Measurements from ENCODE around the gene ME1. TPM values are rescaled to one million over a fixed set of nuclear protein-coding genes. Genes with fewer than 3 reads are reported as not detected.

Gene ME1
- total and polyA plus RNA-seq, 7 experiments from 2014 or later, result 0.19 to 0.49 (median 0.29) TPM; not detected in 3

DNA sequence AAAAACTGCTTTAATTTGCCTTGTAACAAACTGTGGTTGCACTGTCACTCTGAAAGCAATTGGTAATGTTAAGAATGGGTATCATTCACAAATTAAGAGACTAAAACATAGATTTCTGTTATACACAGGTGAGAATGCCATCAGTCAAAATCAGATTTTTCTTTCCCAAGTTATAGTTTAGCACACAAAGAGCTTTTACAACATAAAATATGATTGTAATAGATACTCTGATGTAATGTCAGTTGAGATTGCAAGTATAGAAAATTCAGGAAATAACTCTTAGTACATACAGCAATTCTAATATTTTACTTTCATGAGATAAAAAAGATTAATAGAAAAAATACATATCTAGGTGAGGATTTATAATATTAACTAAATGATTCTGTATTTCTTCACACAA lies 2.3 kb upstream of the ME1 start:
- no peak overlapping the region for H3K4me3 ChIP-seq (ENCODE audit: low read length)
- no peak for DNase-seq
- Mint-ChIP-seq H3K36me3 (no peaks in the 10 kb centered on the region), H3K4me3 (no peak overlapping the region), H3K27me3 (peaks cover 30 to 49% (median 36%) of the 10 kb centered on the region in 5 donors), H3K27ac (no peak overlapping the region), H3K9me3 (peaks cover 0 to 5% (median 0%) of the 10 kb centered on the region in 11 donors), H3K4me1 (peaks cover 0 to 7% (median 0%) of the 10 kb centered on the region in 7 donors)
- no peak for ATAC-seq
- CTCF ChIA-PET, result no interaction called here
- no peaks in the 10 kb centered on the region for H3K4me1 ChIP-seq (ENCODE audit: control insufficient read depth in 2 of 2, insufficient read depth in 2 of 2, low read length in 2 of 2)
- H3K27me3 ChIP-seq (ENCODE audit: control insufficient read depth in 2 of 2, insufficient read depth in 2 of 2, low read length in 2 of 2), result no peaks in the 10 kb centered on the region
- H3K27ac ChIP-seq (ENCODE audit: low read depth, low read length), result no peak overlapping the region
- no peaks in the 10 kb centered on the region for H3K9me3 ChIP-seq (ENCODE audit: control insufficient read depth in 2 of 3, low read length in 3 of 3)
- intact Hi-C loops (cut with micrococcal nuclease), result no loop called here
- H3K36me3 ChIP-seq (ENCODE audit: control insufficient read depth in 2 of 3, insufficient read depth in 3 of 3, low read length in 3 of 3), result no peaks in the 10 kb centered on the region
- POLR2A ChIA-PET, result interaction anchor here (0.6 kb wide), 1 partner anchor 1345 kb away, joined by 3 read pairs; no protein-coding TSS in a partner anchor

DNA sequence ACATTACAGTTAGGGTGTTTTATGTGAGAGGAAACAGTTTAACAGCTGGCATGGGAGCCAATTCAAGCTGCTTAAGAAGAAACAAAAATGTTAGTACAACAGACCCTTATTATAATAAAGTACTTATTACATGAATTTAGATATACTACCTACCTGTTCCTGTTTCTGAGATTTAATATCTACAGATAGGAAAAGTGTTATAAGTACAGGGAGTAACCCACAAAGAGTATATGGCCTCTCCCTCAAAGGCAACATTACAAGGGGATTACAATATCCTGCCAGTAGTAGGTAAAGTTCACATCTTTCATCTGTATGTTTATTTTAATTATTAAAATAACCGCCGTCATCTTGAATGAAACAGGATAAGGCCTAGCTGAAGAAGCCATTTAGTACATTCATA lies 1.8 kb upstream of the ME1 start:
- DNase-seq (no peak), ATAC-seq (no peak)
- Mint-ChIP-seq H3K9me3 (peaks cover 0 to 5% (median 0%) of the 10 kb centered on the region in 11 donors), H3K36me3 (no peaks in the 10 kb centered on the region), H3K4me3 (no peak overlapping the region), H3K4me1 (peaks cover 0 to 7% (median 0%) of the 10 kb centered on the region in 7 donors), H3K27ac (no peak overlapping the region), H3K27me3 (peaks cover 31 to 53% (median 40%) of the 10 kb centered on the region in 5 donors)
- intact Hi-C loops (cut with micrococcal nuclease), result no loop called here
- H3K27ac ChIP-seq (ENCODE audit: low read depth, low read length), result no peak overlapping the region
- no peaks in the 10 kb centered on the region for H3K36me3 ChIP-seq (ENCODE audit: control insufficient read depth in 2 of 3, insufficient read depth in 3 of 3, low read length in 3 of 3)
- ChIA-PET CTCF (no interaction called here), POLR2A (interaction anchor here (0.6 kb wide), 1 partner anchor 1346 kb away, joined by 3 read pairs; no protein-coding TSS in a partner anchor)
- no peak overlapping the region for H3K4me3 ChIP-seq (ENCODE audit: low read length)
- no peaks in the 10 kb centered on the region for H3K27me3 ChIP-seq (ENCODE audit: control insufficient read depth in 2 of 2, insufficient read depth in 2 of 2, low read length in 2 of 2)
- no peaks in the 10 kb centered on the region for H3K9me3 ChIP-seq (ENCODE audit: control insufficient read depth in 2 of 3, low read length in 3 of 3)
- H3K4me1 ChIP-seq (ENCODE audit: control insufficient read depth in 2 of 2, insufficient read depth in 2 of 2, low read length in 2 of 2), result no peaks in the 10 kb centered on the region

DNA sequence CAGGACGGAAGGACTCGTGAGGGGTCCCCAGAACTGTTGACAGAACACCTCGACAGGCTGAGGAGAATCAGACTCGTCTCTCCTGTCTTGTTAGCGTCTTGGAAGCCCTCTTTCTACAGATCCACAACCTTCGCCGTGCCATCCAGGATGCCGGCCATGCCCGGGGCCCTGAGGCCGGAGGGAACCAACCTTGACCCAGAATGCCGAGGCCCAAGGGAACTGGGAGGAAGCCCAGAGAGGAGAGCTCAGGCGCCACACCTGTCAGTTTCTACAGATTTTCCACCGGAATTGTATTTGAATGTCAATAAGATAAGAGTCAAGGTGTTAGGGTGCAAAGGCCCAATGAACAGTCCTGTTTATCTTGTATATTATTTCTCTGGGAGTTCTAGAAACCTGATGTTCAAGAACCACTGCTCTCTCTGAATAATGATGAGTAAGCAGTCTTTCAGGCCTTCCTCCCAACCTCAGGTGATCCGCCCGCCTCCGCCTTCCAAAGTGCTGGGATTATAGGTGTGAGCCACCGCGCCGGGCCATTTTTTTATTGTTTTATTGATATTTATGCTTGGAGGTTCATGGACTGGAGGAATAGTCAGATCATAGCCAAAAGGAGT lies 799 bp upstream of the ME1 start:
- ChIA-PET CTCF (no interaction called here), POLR2A (no interaction called here)
- Histone ChIP-seq H3K27ac (ENCODE audit: low read depth, low read length) (no peak overlapping the region), H3K4me1 (ENCODE audit: control insufficient read depth in 2 of 2, insufficient read depth in 2 of 2, low read length in 2 of 2) (no peaks in the 10 kb centered on the region), H3K36me3 (ENCODE audit: control insufficient read depth in 2 of 3, insufficient read depth in 3 of 3, low read length in 3 of 3) (no peaks in the 10 kb centered on the region), H3K4me3 (ENCODE audit: low read length) (no peak overlapping the region), H3K27me3 (ENCODE audit: control insufficient read depth in 2 of 2, insufficient read depth in 2 of 2, low read length in 2 of 2) (no peaks in the 10 kb centered on the region), H3K9me3 (ENCODE audit: control insufficient read depth in 2 of 3, low read length in 3 of 3) (no peaks in the 10 kb centered on the region)
- DNase-seq, result no peak
- no peak for ATAC-seq
- Mint-ChIP-seq H3K27ac (no peak overlapping the region), H3K36me3 (no peaks in the 10 kb centered on the region), H3K4me1 (peaks cover 0 to 7% (median 0%) of the 10 kb centered on the region in 7 donors), H3K4me3 (peak overlapping the region in 1 of 10 donors; percentile 44), H3K27me3 (peaks cover 31 to 52% (median 40%) of the 10 kb centered on the region in 5 donors), H3K9me3 (peaks cover 0 to 2% (median 0%) of the 10 kb centered on the region in 11 donors)
- intact Hi-C loops (cut with micrococcal nuclease), result no loop called here

DNA sequence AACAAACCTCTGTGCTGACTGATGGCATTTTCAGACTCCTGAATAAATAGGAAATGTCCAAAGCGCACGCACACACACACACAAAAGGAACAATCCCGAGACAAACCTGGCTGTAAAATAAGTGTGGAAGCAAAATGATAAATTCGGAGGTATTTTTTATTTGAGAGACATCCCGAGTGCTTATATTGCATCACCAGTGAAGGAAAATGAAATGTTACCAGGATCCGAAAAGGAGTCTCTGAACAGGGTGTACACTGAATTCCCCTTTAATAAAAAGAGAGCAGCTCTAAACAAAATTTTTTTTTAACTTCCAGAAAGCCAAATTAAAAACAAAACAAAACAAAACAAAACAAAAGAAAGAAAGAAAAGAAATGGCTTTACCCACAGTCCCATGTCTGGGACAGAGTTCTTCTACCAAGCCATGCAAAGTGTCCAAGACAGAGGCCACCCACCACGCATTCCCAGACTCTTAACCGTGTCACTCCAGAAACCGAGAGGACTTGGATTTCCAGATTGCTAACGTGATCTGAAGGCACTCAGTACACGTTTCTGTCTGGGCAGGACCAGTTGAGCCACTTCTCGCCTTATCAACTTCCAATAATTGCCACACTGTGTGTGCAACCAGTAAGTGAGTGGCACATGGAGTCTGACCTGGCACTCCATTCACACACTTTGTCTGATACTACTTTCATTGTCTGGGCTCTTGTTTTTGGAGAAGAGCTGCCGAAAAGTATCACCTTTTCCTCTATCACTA lies 817 bp downstream of the ME1 start:
- peaks cover 0 to 5% (median 0%) of the 10 kb centered on the region in 5 donors for H3K36me3 Mint-ChIP-seq
- CTCF ChIA-PET, result no interaction called here
- H3K4me3 Mint-ChIP-seq, result peak overlapping the region in 2 of 10 donors; percentile 16 to 29
- intact Hi-C loops (cut with micrococcal nuclease), result no loop called here
- no peak overlapping the region for H3K4me3 ChIP-seq (ENCODE audit: low read length)
- ATAC-seq (no peak), DNase-seq (no peak)
- H3K27me3 Mint-ChIP-seq, result peaks cover 31 to 54% (median 37%) of the 10 kb centered on the region in 5 donors
- H3K36me3 ChIP-seq (ENCODE audit: control insufficient read depth in 2 of 3, insufficient read depth in 3 of 3, low read length in 3 of 3), result no peaks in the 10 kb centered on the region
- POLR2A ChIA-PET, result no interaction called here
- H3K27ac ChIP-seq (ENCODE audit: low read depth, low read length), result no peak overlapping the region
- peaks cover 0 to 12% (median 4%) of the 10 kb centered on the region in 11 donors for H3K9me3 Mint-ChIP-seq
- no peak overlapping the region for H3K27ac Mint-ChIP-seq
- no peaks in the 10 kb centered on the region for H3K4me1 ChIP-seq (ENCODE audit: control insufficient read depth in 2 of 2, insufficient read depth in 2 of 2, low read length in 2 of 2)
- peaks cover 0 to 4% (median 0%) of the 10 kb centered on the region in 7 donors for H3K4me1 Mint-ChIP-seq
- no peaks in the 10 kb centered on the region for H3K27me3 ChIP-seq (ENCODE audit: control insufficient read depth in 2 of 2, insufficient read depth in 2 of 2, low read length in 2 of 2)
- no peaks in the 10 kb centered on the region for H3K9me3 ChIP-seq (ENCODE audit: control insufficient read depth in 2 of 3, low read length in 3 of 3)

DNA sequence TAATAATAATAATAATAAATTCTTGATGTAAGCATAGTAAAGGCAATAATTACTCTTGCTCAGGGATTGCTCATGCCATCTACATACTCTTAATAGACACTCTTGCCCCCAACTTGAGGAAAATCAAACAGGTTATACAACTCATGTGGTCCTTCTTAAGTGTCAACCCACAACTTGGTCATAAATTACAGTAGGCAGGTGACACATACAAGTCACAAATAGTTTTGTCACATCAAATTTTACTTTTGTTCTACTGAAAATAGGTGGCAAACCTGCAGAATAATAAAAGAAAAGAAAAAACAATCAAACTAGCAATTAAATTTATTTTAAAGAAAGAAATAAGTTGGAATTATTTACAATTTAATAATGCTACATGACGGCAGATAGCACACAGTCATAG lies 1.6 kb downstream of the ME1 start:
- peaks cover 0 to 17% (median 6%) of the 10 kb centered on the region in 11 donors for H3K9me3 Mint-ChIP-seq
- ChIA-PET POLR2A (no interaction called here), CTCF (no interaction called here)
- ATAC-seq (no peak), DNase-seq (no peak)
- Histone ChIP-seq H3K9me3 (ENCODE audit: control insufficient read depth in 2 of 3, low read length in 3 of 3) (no peaks in the 10 kb centered on the region), H3K4me1 (ENCODE audit: control insufficient read depth in 2 of 2, insufficient read depth in 2 of 2, low read length in 2 of 2) (no peaks in the 10 kb centered on the region), H3K27me3 (ENCODE audit: control insufficient read depth in 2 of 2, insufficient read depth in 2 of 2, low read length in 2 of 2) (no peaks in the 10 kb centered on the region), H3K27ac (ENCODE audit: low read depth, low read length) (no peak overlapping the region), H3K36me3 (ENCODE audit: control insufficient read depth in 2 of 3, insufficient read depth in 3 of 3, low read length in 3 of 3) (no peaks in the 10 kb centered on the region), H3K4me3 (ENCODE audit: low read length) (no peak overlapping the region)
- peaks cover 0 to 5% (median 0%) of the 10 kb centered on the region in 5 donors for H3K36me3 Mint-ChIP-seq
- intact Hi-C loops (cut with micrococcal nuclease), result no loop called here
- H3K4me3 Mint-ChIP-seq, result no peak overlapping the region
- H3K27ac Mint-ChIP-seq, result no peak overlapping the region
- peaks cover 31 to 52% (median 37%) of the 10 kb centered on the region in 5 donors for H3K27me3 Mint-ChIP-seq
- H3K4me1 Mint-ChIP-seq, result peaks cover 0 to 4% (median 0%) of the 10 kb centered on the region in 7 donors

DNA sequence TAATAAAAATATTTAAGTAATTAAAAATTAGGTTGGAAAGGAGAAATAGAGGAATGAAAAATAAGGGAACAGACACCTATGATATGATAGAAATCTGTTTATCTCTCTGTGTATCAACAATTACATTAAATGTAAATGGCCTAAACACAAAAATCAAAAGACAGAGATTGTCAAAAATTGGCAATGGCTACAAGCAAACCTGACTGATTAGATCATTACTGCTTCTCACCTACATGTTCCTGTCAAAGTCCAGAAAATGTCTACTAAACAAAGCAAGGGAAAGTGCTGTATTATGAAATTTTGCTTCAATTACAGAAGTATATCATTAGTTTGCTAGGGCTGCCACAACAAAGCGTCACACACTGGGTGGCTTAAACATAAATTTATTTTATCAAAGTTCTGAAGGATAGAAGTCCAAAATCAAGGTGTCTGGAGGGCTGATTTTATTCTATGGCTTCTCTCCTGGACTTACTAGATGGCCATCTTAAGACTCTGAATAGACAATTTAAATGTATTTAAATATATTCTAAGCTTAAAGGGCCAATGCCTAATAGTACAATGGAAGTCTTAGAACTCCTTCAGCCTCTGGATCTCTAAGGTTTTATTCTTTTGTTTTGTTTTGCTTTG lies 6.3 kb downstream of the ME1 start:
- Mint-ChIP-seq H3K4me3 (no peak overlapping the region), H3K27me3 (peaks cover 6 to 35% (median 16%) of the 10 kb centered on the region in 5 donors), H3K9me3 (peaks cover 0 to 35% (median 9%) of the 10 kb centered on the region in 11 donors), H3K4me1 (no peaks in the 10 kb centered on the region), H3K27ac (no peak overlapping the region), H3K36me3 (peaks cover 0 to 5% (median 0%) of the 10 kb centered on the region in 5 donors)
- Histone ChIP-seq H3K36me3 (ENCODE audit: control insufficient read depth in 2 of 3, insufficient read depth in 3 of 3, low read length in 3 of 3) (no peaks in the 10 kb centered on the region), H3K4me1 (ENCODE audit: control insufficient read depth in 2 of 2, insufficient read depth in 2 of 2, low read length in 2 of 2) (no peaks in the 10 kb centered on the region), H3K4me3 (ENCODE audit: low read length) (no peak overlapping the region), H3K27ac (ENCODE audit: low read depth, low read length) (no peak overlapping the region), H3K27me3 (ENCODE audit: control insufficient read depth in 2 of 2, insufficient read depth in 2 of 2, low read length in 2 of 2) (no peaks in the 10 kb centered on the region), H3K9me3 (ENCODE audit: control insufficient read depth in 2 of 3, low read length in 3 of 3) (no peaks in the 10 kb centered on the region)
- ATAC-seq (no peak), DNase-seq (no peak)
- intact Hi-C loops (cut with micrococcal nuclease), result no loop called here
- ChIA-PET CTCF (no interaction called here), POLR2A (no interaction called here)

Data from naive thymus-derived CD4-positive, alpha-beta T cell (primary cell).